Neural cell (in vitro differentiated cells): ENCODE results near the gene CCM2L.

Source experiments
- CTCF ChIP-seq: fragments of 450-650 bp; IDR thresholded peaks from 2 replicates; pipeline ENCODE4 v1.5.1; 2014; ENCODE audit warnings: antibody characterized with exemption, mild to moderate bottlenecking, moderate library complexity; ENCODE audit not compliant: poor library complexity, severe bottlenecking
- EP300 ChIP-seq: fragments of 450-650 bp; conservative IDR thresholded peaks from 2 replicates; pipeline ENCODE4 v1.6.1; 2014; ENCODE audit warnings: antibody characterized with exemption, mild to moderate bottlenecking, moderate library complexity; ENCODE audit not compliant: poor library complexity, severe bottlenecking
- EZH2 ChIP-seq: fragments of 200-600, 300-800 bp; shearing (Covaris generic), sonication (generic); IDR thresholded peaks from 2 replicates; pipeline ENCODE4 v1.6.1; 2014; ENCODE audit warnings: antibody characterized with exemption, low read length, borderline replicate concordance, mild to moderate bottlenecking; ENCODE audit not compliant: insufficient read depth, poor library complexity, severe bottlenecking
- MXI1 ChIP-seq: fragments of 450-650 bp; conservative IDR thresholded peaks from 2 replicates; pipeline ENCODE4 v1.6.1; 2014; ENCODE audit warnings: antibody characterized with exemption, mild to moderate bottlenecking; ENCODE audit not compliant: poor library complexity, severe bottlenecking
- POLR2AphosphoS5 ChIP-seq: IDR thresholded peaks from 2 replicates; pipeline ENCODE4 v1.6.1; 2012
- RAD21 ChIP-seq: fragments of 450-650 bp; conservative IDR thresholded peaks from 2 replicates; pipeline ENCODE4 v1.6.1; 2014; ENCODE audit warnings: antibody characterized with exemption, mild to moderate bottlenecking, moderate library complexity
- REST ChIP-seq: IDR thresholded peaks from 2 replicates; pipeline ENCODE4 v1.6.1; 2012; ENCODE audit warnings: borderline replicate concordance
- SMC3 ChIP-seq: fragments of 450-650 bp; conservative IDR thresholded peaks from 2 replicates; pipeline ENCODE4 v1.6.1; 2014; ENCODE audit warnings: antibody characterized with exemption, mild to moderate bottlenecking, moderate library complexity; ENCODE audit not compliant: poor library complexity
- TAF1 ChIP-seq: IDR thresholded peaks from 2 replicates; pipeline ENCODE4 v1.6.1; 2012; ENCODE audit warnings: low read depth

- TF ChIP-seq POLR2AphosphoS5 (no peak), CTCF (no peak), SMC3 (no peak), REST (no peak), MXI1 (no peak), EP300 (no peak), RAD21 (no peak), EZH2 (no peak), TAF1 (no peak)
Observed at GRCh38 chr20:31988430-31989015, 21.7 kb upstream of the CCM2L start.
